ENCODE data around the gene IFT22.
"Not testable (repeated sequence)": the region's sequence is repeated elsewhere in the genome, so short reads cannot be mapped to it uniquely, and the experiment has no call there.

IFT22 gene

GRCh38 chr7:101288439-101288838 lies 33.2 kb downstream of the IFT22 start:
- no peak overlapping the region for H3K4me3 ChIP-seq (ENCODE audit: low read depth, low read length)
- no peak for DNase-seq (ENCODE audit: low read depth)
- TF ChIP-seq, protein P1, sequence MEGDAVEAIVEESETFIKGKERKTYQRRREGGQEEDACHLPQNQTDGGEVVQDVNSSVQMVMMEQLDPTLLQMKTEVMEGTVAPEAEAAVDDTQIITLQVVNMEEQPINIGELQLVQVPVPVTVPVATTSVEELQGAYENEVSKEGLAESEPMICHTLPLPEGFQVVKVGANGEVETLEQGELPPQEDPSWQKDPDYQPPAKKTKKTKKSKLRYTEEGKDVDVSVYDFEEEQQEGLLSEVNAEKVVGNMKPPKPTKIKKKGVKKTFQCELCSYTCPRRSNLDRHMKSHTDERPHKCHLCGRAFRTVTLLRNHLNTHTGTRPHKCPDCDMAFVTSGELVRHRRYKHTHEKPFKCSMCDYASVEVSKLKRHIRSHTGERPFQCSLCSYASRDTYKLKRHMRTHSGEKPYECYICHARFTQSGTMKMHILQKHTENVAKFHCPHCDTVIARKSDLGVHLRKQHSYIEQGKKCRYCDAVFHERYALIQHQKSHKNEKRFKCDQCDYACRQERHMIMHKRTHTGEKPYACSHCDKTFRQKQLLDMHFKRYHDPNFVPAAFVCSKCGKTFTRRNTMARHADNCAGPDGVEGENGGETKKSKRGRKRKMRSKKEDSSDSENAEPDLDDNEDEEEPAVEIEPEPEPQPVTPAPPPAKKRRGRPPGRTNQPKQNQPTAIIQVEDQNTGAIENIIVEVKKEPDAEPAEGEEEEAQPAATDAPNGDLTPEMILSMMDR (IDR thresholded peaks at IDR 0.05; ENCODE audit: control insufficient read depth, extremely low read depth, insufficient read depth): no peak

DNA sequence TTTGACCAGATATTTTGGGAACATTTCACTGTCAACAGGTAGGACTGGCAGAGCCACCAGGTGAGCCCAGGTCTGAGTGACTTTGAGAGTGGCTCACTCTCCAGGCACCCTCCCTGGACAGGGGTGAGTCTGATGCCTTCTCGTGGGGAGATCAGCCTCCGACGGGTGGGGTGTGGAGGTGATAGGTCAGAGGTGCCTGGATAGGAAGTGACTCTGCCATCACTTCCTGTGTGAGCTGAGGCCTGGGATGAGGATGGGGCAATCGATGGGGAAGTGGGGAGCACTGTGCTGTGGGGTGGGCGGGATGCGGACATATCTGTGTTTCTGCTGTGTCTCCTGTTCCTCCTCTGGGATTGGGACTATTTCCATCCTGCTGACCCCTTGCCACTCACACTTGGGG lies 34.6 kb downstream of the IFT22 start:
- H3K4me3 ChIP-seq (ENCODE audit: low read depth, low read length): no peak overlapping the region
- TF ChIP-seq, protein P1 (IDR thresholded peaks at IDR 0.05; ENCODE audit: control insufficient read depth, extremely low read depth, insufficient read depth): no peak
- DNase-seq (ENCODE audit: low read depth): no peak

GRCh38 chr7:101285880-101286279 lies 35.7 kb downstream of the IFT22 start:
- DNase-seq (ENCODE audit: low read depth): peak; percentile 65
- H3K4me3 ChIP-seq (ENCODE audit: low read depth, low read length): not testable (repeated sequence)

DNA sequence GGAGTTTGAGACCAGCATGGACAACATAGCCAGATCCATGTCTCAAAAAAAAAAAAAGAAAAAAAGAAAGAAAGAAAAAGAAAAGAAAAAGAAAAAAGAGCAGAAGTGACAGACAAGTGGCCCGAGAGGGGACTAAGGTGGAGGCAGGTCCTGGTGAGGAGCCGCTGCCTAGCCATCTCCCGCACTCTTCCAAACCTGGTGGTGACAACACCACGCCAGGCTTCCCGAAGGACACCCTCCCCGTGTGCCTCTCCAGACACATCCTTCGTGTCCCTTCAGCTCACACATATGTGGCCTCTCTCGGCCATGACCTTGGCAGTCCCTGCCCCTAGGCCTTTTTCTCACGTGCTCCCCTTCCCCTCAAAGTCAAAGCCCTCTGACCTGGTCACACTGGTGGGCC lies 36.4 kb downstream of the IFT22 start:
- DNase-seq (ENCODE audit: low read depth): no peak
- TF ChIP-seq, protein P1 (IDR thresholded peaks at IDR 0.05; ENCODE audit: control insufficient read depth, extremely low read depth, insufficient read depth): no peak
- H3K4me3 ChIP-seq (ENCODE audit: low read depth, low read length): no peak overlapping the region

DNA sequence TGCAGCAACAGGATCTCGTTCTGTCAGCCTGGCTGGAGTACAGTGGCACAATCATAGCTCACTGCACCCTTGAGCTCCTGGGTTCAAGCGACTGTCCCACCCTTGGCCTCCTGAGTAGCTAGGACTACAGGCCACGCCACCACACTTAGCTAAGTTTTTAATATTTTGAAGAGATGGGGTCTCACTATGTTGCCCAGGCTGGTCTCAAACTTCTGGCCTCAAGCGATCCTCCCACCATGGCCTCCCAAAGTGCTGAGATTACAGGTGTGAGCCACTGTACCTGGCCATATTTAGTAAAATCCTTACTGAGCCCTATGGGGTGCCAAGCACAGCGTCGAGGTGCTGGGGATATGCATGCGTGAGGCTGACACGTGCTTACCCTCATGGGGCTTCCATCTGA lies 40.7 kb downstream of the IFT22 start:
- H3K4me3 ChIP-seq (ENCODE audit: low read depth, low read length); DNase-seq (ENCODE audit: low read depth): not testable (repeated sequence)

DNA sequence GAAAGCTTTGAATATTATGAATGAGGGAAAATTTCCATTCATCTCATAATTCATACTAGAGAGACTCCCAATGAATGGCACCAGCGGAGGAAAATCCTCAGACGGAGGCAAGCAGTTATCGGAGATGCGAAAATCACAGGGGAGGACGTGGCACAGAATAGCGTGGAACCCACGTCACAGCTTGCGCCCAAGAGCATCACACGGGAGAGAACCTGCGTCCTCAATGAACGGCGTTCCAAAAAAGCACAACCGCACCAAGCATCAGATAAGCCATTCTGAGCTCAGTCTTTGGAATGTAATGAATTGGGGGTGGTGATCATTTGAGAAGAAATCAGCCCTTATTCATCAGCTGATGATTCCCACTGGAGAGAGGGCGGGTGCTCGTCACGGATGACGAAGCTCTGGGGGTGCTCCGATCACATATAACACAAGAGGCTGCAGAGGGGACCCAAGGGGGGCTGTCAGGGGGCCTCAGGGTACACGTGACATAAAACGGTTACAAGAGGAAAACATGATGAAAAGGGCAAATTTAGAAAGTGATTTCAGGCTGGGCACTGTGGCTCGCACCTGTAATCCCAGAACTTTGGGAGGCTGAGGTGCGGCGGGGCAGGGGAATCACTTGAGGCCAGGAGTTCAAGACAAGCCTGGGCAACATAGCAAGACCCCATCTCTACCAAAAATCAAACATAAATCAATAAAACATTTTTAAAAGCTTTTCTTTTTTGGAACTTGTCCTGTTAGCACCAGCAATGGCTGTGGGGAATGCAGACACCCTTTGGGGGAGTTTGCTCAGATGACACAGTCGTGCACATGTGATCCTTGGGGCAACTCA lies 42.9 kb downstream of the IFT22 start:
- DNase-seq (ENCODE audit: low read depth): no peak
- no peak overlapping the region for H3K4me3 ChIP-seq (ENCODE audit: low read depth, low read length)
- TF ChIP-seq, protein P1 (IDR thresholded peaks at IDR 0.05; ENCODE audit: control insufficient read depth, extremely low read depth, insufficient read depth): no peak

DNA sequence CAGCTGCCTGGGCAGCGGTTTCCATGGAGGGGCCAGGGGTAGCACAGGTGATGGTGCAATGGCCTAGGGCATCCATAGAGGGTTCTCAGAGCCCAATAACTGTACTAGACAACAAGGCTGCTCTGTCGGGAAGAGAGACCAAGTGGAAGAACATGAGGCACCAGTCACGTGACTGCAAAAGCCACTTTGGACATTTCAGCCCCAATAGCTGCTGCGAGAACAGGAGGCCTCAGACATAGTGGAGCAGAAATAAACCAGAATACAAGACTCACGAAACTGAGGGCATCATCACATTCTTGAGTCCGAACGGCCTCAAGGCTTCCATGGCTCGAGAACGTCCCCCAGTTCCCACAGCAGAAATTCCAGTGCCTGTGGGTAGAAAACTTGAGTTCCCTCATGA lies 44.5 kb downstream of the IFT22 start:
- no peak for DNase-seq (ENCODE audit: low read depth)
- no peak overlapping the region for H3K4me3 ChIP-seq (ENCODE audit: low read depth, low read length)
- TF ChIP-seq, protein P1 (IDR thresholded peaks at IDR 0.05; ENCODE audit: control insufficient read depth, extremely low read depth, insufficient read depth): no peak

GRCh38 chr7:101273206-101273605 lies 48.4 kb downstream of the IFT22 start:
- TF ChIP-seq, protein P1 (IDR thresholded peaks at IDR 0.05; ENCODE audit: control insufficient read depth, extremely low read depth, insufficient read depth): no peak
- H3K4me3 ChIP-seq (ENCODE audit: low read depth, low read length): no peak overlapping the region
- no peak for DNase-seq (ENCODE audit: low read depth)
